ENCODE data around the gene ROCK2.

DNA sequence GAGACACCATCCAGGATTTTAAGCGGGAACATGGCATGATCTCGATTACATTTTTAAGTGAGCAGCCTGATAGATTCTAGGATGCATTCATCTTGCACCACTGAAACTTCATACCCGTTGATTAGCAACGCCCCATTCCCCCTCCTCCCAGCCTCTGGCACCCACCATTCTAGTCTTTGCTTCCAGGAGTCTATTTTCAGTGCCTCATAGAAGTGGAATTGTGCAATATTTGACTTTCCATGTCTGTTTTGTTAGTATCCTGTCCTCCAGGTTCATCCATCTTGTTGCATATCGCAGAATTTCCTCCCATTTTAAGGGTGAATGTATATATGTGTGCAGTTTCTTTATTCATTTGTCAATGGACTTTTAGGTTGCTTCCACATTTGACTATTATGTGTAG lies 210.1 kb downstream of the ROCK2 start:
- TF ChIP-seq, protein P1, sequence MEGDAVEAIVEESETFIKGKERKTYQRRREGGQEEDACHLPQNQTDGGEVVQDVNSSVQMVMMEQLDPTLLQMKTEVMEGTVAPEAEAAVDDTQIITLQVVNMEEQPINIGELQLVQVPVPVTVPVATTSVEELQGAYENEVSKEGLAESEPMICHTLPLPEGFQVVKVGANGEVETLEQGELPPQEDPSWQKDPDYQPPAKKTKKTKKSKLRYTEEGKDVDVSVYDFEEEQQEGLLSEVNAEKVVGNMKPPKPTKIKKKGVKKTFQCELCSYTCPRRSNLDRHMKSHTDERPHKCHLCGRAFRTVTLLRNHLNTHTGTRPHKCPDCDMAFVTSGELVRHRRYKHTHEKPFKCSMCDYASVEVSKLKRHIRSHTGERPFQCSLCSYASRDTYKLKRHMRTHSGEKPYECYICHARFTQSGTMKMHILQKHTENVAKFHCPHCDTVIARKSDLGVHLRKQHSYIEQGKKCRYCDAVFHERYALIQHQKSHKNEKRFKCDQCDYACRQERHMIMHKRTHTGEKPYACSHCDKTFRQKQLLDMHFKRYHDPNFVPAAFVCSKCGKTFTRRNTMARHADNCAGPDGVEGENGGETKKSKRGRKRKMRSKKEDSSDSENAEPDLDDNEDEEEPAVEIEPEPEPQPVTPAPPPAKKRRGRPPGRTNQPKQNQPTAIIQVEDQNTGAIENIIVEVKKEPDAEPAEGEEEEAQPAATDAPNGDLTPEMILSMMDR (IDR thresholded peaks at IDR 0.05), result no peak
- TF ChIP-seq EZH2 (IDR thresholded peaks at IDR 0.05; ENCODE audit: borderline replicate concordance, insufficient read depth, low read depth, low read length, poor library complexity, severe bottlenecking), result no peak
